Ishikawa (cell line): Measurements from ENCODE around the gene G3BP2.

Experiments used
- CEBPB ChIP-seq: IDR thresholded peaks from 2 replicates; pipeline ENCODE4 v1.6.1; 2012
- CREB1 ChIP-seq: IDR thresholded peaks from 2 replicates; pipeline ENCODE4 v1.6.1; 2012; ENCODE audit warnings: low read depth
- EGR1 ChIP-seq: IDR thresholded peaks from 2 replicates; pipeline ENCODE4 v1.6.1; 2012
- EP300 ChIP-seq: IDR thresholded peaks from 2 replicates; pipeline ENCODE4 v1.6.1; 2012; ENCODE audit warnings: borderline replicate concordance
- FOXM1 ChIP-seq: IDR thresholded peaks from 2 replicates; pipeline ENCODE4 v1.6.1; 2012; ENCODE audit warnings: low read depth, borderline replicate concordance
- NFIC ChIP-seq: IDR thresholded peaks from 2 replicates; pipeline ENCODE4 v1.6.1; 2012
- RAD21 ChIP-seq: IDR thresholded peaks from 2 replicates; pipeline ENCODE4 v1.6.1; 2012; ENCODE audit warnings: low read depth
- TAF1 ChIP-seq: IDR thresholded peaks from 2 replicates; pipeline ENCODE4 v1.6.1; 2012; ENCODE audit warnings: low read depth, mild to moderate bottlenecking
- TCF12 ChIP-seq: IDR thresholded peaks from 2 replicates; pipeline ENCODE4 v1.6.1; 2012; ENCODE audit warnings: low read depth
- TEAD4 ChIP-seq: IDR thresholded peaks from 2 replicates; pipeline ENCODE4 v1.6.1; 2012
- YY1 ChIP-seq: IDR thresholded peaks from 2 replicates; pipeline ENCODE4 v1.6.1; 2012; ENCODE audit warnings: low read depth
- ZBTB7A ChIP-seq: IDR thresholded peaks from 2 replicates; pipeline ENCODE4 v1.6.1; 2012; ENCODE audit warnings: low read depth
- TF ChIP-seq, protein P1 (sequence below): IDR thresholded peaks from 2 replicates; pipeline ENCODE4 v1.6.1; 2012; ENCODE audit warnings: low read depth, mild to moderate bottlenecking
- TF ChIP-seq, protein P2 (sequence below): IDR thresholded peaks from 2 replicates; pipeline ENCODE4 v1.6.1; 2012
- TF ChIP-seq, protein P3 (sequence below): IDR thresholded peaks from 2 replicates; pipeline ENCODE4 v1.6.1; 2012

G3BP2 gene

DNA sequence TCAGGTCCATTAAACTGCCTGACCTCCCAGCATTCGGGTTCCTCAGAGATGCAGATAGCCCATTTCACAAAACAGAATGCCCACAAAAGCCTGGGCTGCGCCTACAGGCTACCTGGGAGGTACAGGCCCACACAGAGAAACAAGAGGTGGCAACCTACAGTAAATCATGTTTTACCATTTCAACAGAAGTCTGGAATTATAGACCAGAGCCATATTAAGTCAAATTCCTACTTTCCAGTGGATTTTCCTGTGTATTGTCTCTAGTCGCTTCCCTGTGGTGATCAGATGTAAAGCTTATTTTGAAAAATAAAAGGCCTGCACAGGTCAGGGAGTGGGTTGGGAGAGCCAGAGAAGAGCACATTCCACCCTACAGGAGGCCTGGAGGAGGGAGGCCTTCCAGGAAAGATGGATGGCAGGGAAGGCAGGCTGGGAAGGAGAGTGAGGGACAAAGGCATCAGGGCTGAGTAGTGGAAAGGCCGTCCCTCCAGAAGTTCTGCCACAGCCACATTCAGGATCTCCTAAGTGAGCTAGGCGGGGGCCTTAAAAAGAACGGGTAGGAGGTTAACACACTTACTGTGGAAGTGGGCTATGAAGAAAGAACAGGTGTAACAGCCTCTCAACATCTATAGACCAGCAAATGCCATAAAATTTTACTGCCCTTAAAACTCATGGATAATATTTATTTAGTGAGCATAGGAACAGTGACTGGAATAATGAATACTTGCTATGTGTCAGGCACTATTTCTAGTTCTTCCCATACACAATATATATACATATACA, 32.2 kb upstream of the G3BP2 start:
- TF ChIP-seq TEAD4, result no peak
- TF ChIP-seq, protein P1, sequence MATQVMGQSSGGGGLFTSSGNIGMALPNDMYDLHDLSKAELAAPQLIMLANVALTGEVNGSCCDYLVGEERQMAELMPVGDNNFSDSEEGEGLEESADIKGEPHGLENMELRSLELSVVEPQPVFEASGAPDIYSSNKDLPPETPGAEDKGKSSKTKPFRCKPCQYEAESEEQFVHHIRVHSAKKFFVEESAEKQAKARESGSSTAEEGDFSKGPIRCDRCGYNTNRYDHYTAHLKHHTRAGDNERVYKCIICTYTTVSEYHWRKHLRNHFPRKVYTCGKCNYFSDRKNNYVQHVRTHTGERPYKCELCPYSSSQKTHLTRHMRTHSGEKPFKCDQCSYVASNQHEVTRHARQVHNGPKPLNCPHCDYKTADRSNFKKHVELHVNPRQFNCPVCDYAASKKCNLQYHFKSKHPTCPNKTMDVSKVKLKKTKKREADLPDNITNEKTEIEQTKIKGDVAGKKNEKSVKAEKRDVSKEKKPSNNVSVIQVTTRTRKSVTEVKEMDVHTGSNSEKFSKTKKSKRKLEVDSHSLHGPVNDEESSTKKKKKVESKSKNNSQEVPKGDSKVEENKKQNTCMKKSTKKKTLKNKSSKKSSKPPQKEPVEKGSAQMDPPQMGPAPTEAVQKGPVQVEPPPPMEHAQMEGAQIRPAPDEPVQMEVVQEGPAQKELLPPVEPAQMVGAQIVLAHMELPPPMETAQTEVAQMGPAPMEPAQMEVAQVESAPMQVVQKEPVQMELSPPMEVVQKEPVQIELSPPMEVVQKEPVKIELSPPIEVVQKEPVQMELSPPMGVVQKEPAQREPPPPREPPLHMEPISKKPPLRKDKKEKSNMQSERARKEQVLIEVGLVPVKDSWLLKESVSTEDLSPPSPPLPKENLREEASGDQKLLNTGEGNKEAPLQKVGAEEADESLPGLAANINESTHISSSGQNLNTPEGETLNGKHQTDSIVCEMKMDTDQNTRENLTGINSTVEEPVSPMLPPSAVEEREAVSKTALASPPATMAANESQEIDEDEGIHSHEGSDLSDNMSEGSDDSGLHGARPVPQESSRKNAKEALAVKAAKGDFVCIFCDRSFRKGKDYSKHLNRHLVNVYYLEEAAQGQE, result no peak
- TF ChIP-seq CEBPB, result no peak
- TF ChIP-seq YY1, result no peak
- no peak for TF ChIP-seq TCF12

DNA sequence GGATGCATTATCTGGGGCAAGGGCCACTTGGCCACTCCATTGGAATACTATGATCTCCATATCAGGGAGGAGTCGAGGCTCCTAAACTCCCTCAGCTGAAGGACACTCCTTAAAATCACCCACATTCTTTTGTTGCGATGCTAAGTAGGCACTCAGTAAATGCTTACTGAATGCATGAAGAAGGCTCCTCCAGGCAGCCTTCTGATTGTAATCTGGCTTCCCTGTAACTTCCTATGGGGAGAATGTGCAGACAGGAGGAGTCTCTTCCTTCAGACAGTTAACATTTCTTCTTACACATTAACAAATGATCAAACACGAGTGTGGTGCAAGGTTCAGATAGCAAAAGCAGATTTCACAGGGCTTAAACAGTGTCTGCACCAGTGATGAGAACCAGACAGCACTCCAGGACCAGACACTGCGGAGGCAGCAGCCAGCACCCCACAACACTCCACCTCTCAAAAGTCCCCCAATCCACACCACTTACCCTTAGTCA, 29.8 kb upstream of the G3BP2 start:
- TF ChIP-seq YY1, result no peak
- no peak for TF ChIP-seq RAD21
- TF ChIP-seq CEBPB, result no peak
- TF ChIP-seq, protein P2, sequence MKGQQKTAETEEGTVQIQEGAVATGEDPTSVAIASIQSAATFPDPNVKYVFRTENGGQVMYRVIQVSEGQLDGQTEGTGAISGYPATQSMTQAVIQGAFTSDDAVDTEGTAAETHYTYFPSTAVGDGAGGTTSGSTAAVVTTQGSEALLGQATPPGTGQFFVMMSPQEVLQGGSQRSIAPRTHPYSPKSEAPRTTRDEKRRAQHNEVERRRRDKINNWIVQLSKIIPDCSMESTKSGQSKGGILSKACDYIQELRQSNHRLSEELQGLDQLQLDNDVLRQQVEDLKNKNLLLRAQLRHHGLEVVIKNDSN, result no peak
- TF ChIP-seq, protein P1, result no peak
- TF ChIP-seq TCF12, result no peak
- TF ChIP-seq EGR1, result no peak
- no peak for TF ChIP-seq ZBTB7A
- no peak for TF ChIP-seq CREB1
- TF ChIP-seq, protein P3, sequence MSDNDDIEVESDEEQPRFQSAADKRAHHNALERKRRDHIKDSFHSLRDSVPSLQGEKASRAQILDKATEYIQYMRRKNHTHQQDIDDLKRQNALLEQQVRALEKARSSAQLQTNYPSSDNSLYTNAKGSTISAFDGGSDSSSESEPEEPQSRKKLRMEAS, result no peak
- no peak for TF ChIP-seq TEAD4
- no peak for TF ChIP-seq TAF1
- TF ChIP-seq NFIC, result no peak
- no peak for TF ChIP-seq EP300
- TF ChIP-seq FOXM1, result no peak

DNA sequence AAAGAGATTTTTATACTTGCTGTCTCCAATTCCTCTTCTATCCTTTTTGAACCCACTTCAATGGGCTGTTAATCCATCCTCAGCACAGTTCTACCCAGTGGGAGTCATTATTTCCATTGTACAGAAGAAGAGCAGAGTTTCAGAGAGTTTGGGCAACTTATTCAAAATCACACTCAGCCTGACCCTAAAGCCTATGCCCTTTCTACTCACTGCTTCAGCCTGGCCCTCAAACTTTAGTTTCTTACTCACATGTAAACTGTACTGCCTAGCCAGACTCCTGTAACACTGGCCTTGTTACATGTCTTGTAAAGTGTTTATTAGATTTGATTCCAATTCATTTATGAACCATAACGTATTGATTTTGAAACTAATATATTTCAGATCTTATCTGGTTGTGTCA, 26.1 kb upstream of the G3BP2 start:
- TF ChIP-seq TEAD4, result no peak
- no peak for TF ChIP-seq RAD21
- TF ChIP-seq, protein P1, result no peak
- TF ChIP-seq, protein P3, result no peak
- TF ChIP-seq EGR1, result no peak
- TF ChIP-seq CREB1, result no peak

DNA sequence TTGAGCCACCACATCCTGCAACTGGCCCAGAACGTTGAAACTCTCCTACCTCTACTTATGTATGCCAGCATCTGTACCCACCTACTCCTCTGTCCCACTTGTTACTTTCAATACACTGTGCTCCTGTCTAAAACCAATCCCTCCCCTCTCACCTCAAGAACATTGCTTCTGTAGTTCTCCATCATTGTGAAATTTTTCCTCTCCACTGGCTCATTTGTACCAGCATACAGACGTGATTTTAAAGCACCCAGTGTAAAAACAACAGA, 25.7 kb upstream of the G3BP2 start:
- TF ChIP-seq RAD21 (no peak), NFIC (no peak), ZBTB7A (no peak), EGR1 (no peak), TCF12 (no peak), YY1 (no peak), CEBPB (no peak), FOXM1 (no peak), EP300 (no peak), TAF1 (no peak), CREB1 (no peak), TEAD4 (no peak)
- TF ChIP-seq, protein P1, result no peak
- TF ChIP-seq, protein P3, result no peak
- TF ChIP-seq, protein P2, result no peak
